Smooth muscle cell (in vitro differentiated cells): ENCODE results near the gene SETBP1. TPM values are rescaled to one million over a fixed set of nuclear protein-coding genes. Genes with fewer than 3 reads are reported as not detected.
"Not testable (repeated sequence)": the region's sequence is repeated elsewhere in the genome, so short reads cannot be mapped to it uniquely, and the experiment has no call there.

ENCODE experiments used
- DNase-seq: peaks from one replicate; lab custom pipeline; 2025; ENCODE audit not compliant: unreplicated experiment; lab: John Stamatoyannopoulos, UW
- H2AFZ ChIP-seq: fragments of 200-600 bp; sonication (generic); 2 replicates; pipeline ENCODE4 v1.6.0; 2016; ENCODE audit warnings: antibody characterized with exemption, low read depth, mild to moderate bottlenecking
- H3F3A ChIP-seq: fragments of 200-600 bp; sonication (generic); 2 replicates; pipeline ENCODE4 v1.6.0; 2017; ENCODE audit warnings: antibody characterized with exemption, low read depth
- H3K27ac ChIP-seq: fragments of 200-600 bp; sonication (generic); 2 replicates; pipeline ENCODE4 v1.5.1; 2016; ENCODE audit warnings: low read depth, mild to moderate bottlenecking
- H3K27me3 ChIP-seq: fragments of 200-600 bp; sonication (generic); 2 replicates; pipeline ENCODE4 v1.6.1; 2016; ENCODE audit warnings: low read depth, mild to moderate bottlenecking
- H3K36me3 ChIP-seq: fragments of 200-600 bp; sonication (generic); 2 replicates; pipeline ENCODE4 v1.5.1; 2016; ENCODE audit warnings: low read depth
- H3K4me1 ChIP-seq: fragments of 200-600 bp; sonication (generic); 2 replicates; pipeline ENCODE4 v1.5.1; 2016; ENCODE audit warnings: low read depth
- H3K4me2 ChIP-seq: fragments of 200-600 bp; sonication (generic); 2 replicates; pipeline ENCODE4 v1.6.0; 2016; ENCODE audit warnings: mild to moderate bottlenecking
- H3K4me3 ChIP-seq: fragments of 200-600 bp; sonication (generic); 2 replicates; pipeline ENCODE4 v1.5.1; 2016; ENCODE audit warnings: mild to moderate bottlenecking
- H3K79me2 ChIP-seq: fragments of 200-600 bp; sonication (generic); 2 replicates; pipeline ENCODE4 v1.6.0; 2016; ENCODE audit warnings: low read depth, mild to moderate bottlenecking
- H3K9ac ChIP-seq: fragments of 200-600 bp; sonication (generic); 2 replicates; pipeline ENCODE4 v1.6.0; 2016; ENCODE audit warnings: low read depth
- H3K9me3 ChIP-seq: fragments of 200-600 bp; sonication (generic); replicated peaks from 2 replicates; pipeline ENCODE4 v1.5.1; 2016; ENCODE audit warnings: low read depth
- H4K20me1 ChIP-seq: fragments of 200-600 bp; sonication (generic); 2 replicates; pipeline ENCODE4 v1.6.0; 2016; ENCODE audit warnings: low read depth
- CTCF ChIP-seq: fragments of 200-600 bp; sonication (generic); IDR thresholded peaks from 2 replicates; pipeline ENCODE4 v1.5.1; 2017; ENCODE audit warnings: borderline replicate concordance, mild to moderate bottlenecking, antibody characterized with exemption; ENCODE audit not compliant: insufficient read depth, poor library complexity, severe bottlenecking
- WGBS: methylation state at CpG from one replicate; pipeline ENCODE4 v1.1.7; 2016; ENCODE audit warnings: low lambda C conversion rate; 5-methylcytosine and 5-hydroxymethylcytosine counted together
- polyA plus RNA-seq: library from polyadenylated mRNA; unstranded; fragments of >200 nt; fragmentation: Nextera tagmentation; extraction: Ambion mirVana; gene quantifications from 2 replicates; pipeline ENCODE4 v1.2.1, GENCODE V29; 2016
- total RNA-seq: library from RNA; depleted of rRNA; stranded (reverse); fragments of >200 nt; gene quantifications from 2 replicates; pipeline ENCODE4 v1.2.3, GENCODE V29; 2014

The SETBP1 gene
- total and polyA plus RNA-seq, 2 experiments from 2014 or later: 6.1 to 17.7 TPM

DNA sequence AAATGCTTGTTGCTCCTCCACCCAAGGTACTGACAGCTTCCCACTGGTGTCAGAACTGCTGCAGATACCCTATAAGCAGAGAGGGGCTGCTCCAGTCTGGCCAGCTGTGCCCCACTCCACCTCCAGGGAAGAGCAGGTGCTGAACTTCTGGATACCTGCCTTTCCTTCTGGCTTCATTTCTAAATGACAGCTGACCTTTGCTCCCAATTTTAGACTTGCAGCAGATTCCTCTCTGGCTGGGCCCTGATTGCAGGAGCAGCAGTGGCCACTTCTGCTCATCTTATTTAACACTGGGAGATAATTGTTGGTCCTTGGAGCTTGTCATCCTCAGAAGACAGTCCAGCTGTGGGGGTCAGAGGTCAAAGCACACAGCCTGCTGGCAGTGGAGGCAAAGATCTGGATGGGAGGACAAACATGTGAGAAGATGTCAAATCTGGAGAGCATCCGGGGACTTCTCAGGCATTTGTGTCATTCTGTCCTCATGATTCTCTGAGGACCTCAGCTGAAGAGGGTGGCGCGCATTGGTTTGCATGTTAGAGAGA, 38.9 kb downstream of the SETBP1 start:
- Histone ChIP-seq H3K27me3 (no peaks in the 10 kb centered on the region), H3K4me3 (no peak overlapping the region), H2AFZ (no peak overlapping the region), H3K79me2 (peaks cover 25% of the 10 kb centered on the region), H3K4me1 (peaks cover 35% of the 10 kb centered on the region), H3K36me3 (no peaks in the 10 kb centered on the region), H3K4me2 (no peak overlapping the region), H3F3A (peaks cover 5% of the 10 kb centered on the region), H4K20me1 (peaks cover 9% of the 10 kb centered on the region), H3K9ac (no peak overlapping the region), H3K9me3 (no peaks in the 10 kb centered on the region), H3K27ac (no peak overlapping the region)
- WGBS: 95% methylated on average over 3 of the region's 3 CpGs
- no peak for TF ChIP-seq CTCF
- no peak for DNase-seq

DNA sequence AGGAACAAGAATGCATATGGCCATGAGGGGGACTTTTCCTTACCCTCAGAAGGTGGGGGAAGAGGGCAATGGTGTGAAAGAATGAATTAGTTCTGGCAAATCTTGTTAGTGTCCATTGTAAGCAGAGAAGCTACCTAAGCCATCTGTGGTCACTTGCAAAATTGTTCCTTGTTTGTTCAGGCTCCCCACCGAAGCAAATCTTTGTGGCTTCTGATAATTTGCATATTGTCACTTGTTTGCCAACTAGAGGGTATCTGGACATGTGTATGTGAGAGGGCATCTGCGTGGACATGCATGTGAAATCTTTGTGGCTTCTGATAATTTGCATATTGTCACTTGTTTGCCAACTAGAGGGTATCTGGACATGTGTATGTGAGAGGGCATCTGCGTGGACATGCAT, 41.1 kb downstream of the SETBP1 start:
- H3K9ac ChIP-seq, H3K4me2 ChIP-seq, H3K36me3 ChIP-seq, H2AFZ ChIP-seq, H3K9me3 ChIP-seq, H3K27ac ChIP-seq, H3K27me3 ChIP-seq, H4K20me1 ChIP-seq, H3F3A ChIP-seq, DNase-seq, H3K4me3 ChIP-seq: not testable (repeated sequence)
- WGBS: 95% methylated on average over 3 of the region's 3 CpGs
- Histone ChIP-seq H3K4me1 (peaks cover 27% of the 10 kb centered on the region), H3K79me2 (peaks cover 21% of the 10 kb centered on the region)

DNA sequence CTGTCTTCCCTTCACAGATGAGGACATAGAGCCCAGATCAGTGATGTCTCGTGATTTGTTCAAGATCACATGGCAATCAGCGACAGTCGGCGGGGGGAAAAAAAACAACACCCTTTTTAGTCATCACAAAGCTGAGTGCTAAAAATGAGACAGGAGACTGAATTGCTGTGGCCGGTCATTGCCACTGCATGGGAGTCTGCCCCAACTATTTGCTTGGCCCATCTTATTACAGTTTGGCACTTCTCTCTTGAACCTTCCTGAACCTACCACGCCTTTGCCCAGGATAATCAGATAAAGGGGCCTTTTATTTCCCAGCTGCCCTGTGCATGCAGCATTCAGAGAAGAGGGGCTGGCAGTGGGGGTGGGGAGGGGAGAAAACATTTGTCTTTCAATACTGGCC, 42.7 kb downstream of the SETBP1 start:
- DNase-seq: no peak
- Histone ChIP-seq H3K36me3 (no peaks in the 10 kb centered on the region), H4K20me1 (peaks cover 10% of the 10 kb centered on the region), H3K27ac (peak overlapping the region; percentile 47), H3K9ac (no peak overlapping the region), H3K4me1 (peaks cover 27% of the 10 kb centered on the region), H3K9me3 (no peaks in the 10 kb centered on the region), H3K4me2 (peak overlapping the region; percentile 77), H3F3A (no peaks in the 10 kb centered on the region), H2AFZ (no peak overlapping the region), H3K4me3 (no peak overlapping the region), H3K27me3 (no peaks in the 10 kb centered on the region), H3K79me2 (peaks cover 29% of the 10 kb centered on the region)
- no peak for TF ChIP-seq CTCF
- WGBS: 55% methylated on average over 6 of the region's 6 CpGs

DNA sequence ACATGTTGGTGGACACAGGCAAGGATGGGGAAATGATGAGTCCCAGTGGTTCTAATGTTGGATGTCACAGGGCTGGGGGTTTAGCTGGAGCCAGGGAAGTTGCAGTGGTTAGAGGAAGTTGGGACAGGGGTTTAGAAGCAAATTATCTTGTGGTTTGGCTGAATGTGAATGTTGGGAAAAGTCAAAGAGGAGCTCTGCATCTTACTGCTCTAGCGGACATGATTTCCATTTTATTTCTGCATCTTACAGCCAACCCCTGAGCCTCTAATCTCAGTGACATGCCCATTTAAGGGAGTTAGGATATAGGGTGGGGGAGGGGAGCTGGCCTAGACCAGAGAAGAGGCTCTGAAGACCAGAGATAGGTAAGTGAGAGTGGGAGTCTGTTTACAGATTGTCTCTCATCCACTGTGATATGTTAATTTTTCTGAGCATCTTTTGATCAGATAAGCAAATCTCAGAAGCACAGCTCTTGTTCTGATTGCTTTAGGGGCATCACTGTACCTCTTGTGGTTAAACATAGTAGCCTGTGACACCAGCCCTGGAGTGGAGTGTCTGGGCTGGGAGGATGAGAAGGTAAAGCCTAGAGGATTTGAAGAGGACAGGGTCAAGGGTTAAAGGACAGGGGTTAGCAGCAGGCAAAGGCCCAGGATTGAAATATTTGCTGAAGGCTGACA, 43.6 kb downstream of the SETBP1 start:
- no peak for DNase-seq
- H3K9me3 ChIP-seq: no peaks in the 10 kb centered on the region
- no peak for TF ChIP-seq CTCF
- H3K4me3 ChIP-seq: no peak overlapping the region
- H3F3A ChIP-seq: no peaks in the 10 kb centered on the region
- no peak overlapping the region for H2AFZ ChIP-seq
- no peaks in the 10 kb centered on the region for H3K36me3 ChIP-seq
- 14% methylated on average over 1 of the region's 1 CpG for WGBS
- H3K27me3 ChIP-seq: no peaks in the 10 kb centered on the region
- H3K9ac ChIP-seq: no peak overlapping the region
- peaks cover 27% of the 10 kb centered on the region for H3K4me1 ChIP-seq
- H4K20me1 ChIP-seq: peaks cover 10% of the 10 kb centered on the region
- H3K27ac ChIP-seq: peak overlapping the region; percentile 47
- peaks cover 30% of the 10 kb centered on the region for H3K79me2 ChIP-seq
- peak overlapping the region; percentile 77 for H3K4me2 ChIP-seq
